Measurements from ENCODE around the gene ARIH1. TPM values are rescaled to one million over a fixed set of nuclear protein-coding genes. Genes with fewer than 3 reads are reported as not detected.

Gene ARIH1
- total RNA-seq, 1 donor: 37.6 TPM

DNA sequence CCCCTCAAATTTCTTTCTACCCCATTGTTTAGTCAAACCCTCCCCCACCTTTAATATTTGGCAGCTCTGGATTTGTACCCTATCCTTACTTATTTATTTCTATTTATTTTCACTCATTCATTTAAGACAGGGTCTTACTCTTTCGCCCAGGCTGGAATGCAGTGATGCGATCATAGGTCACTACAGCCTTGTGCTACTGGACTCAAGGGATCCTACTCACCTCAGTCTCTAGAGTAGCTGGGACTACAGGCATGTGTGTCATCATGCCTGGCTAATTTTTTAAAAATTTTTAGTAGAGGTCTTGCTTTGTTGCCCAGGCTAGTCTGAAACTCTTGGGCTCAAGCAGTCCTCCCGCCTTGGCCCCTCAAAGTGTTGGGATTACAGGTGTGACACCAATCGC is 35.4 kb downstream of the ARIH1 start:
- TF ChIP-seq, protein P1, sequence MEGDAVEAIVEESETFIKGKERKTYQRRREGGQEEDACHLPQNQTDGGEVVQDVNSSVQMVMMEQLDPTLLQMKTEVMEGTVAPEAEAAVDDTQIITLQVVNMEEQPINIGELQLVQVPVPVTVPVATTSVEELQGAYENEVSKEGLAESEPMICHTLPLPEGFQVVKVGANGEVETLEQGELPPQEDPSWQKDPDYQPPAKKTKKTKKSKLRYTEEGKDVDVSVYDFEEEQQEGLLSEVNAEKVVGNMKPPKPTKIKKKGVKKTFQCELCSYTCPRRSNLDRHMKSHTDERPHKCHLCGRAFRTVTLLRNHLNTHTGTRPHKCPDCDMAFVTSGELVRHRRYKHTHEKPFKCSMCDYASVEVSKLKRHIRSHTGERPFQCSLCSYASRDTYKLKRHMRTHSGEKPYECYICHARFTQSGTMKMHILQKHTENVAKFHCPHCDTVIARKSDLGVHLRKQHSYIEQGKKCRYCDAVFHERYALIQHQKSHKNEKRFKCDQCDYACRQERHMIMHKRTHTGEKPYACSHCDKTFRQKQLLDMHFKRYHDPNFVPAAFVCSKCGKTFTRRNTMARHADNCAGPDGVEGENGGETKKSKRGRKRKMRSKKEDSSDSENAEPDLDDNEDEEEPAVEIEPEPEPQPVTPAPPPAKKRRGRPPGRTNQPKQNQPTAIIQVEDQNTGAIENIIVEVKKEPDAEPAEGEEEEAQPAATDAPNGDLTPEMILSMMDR (IDR thresholded peaks at IDR 0.05; ENCODE audit: insufficient read depth, low read depth, low read length): no peak
- H3K4me3 ChIP-seq (ENCODE audit: low read depth, low read length): no peak overlapping the region
- DNase-seq (ENCODE audit: low read depth): no peak

DNA sequence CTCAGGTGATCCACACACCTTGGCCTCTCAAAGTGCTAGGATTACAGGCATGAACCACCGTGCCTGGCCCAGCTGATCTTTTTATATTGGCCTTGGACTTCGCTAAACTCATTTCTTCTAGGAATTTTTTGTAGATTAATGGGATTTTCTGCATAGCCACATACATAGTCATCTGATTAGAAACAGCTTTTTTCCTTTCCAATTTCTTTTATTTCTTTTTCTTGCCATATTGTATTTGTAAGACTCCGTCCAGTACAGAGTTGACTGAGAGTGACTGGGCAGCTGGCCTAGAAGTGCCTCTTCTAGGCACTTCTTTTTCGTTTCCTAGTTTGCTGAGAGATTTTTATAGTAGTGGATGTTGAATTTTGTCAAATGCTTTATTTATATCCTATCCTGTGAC is 37.4 kb downstream of the ARIH1 start:
- TF ChIP-seq, protein P1 (IDR thresholded peaks at IDR 0.05; ENCODE audit: insufficient read depth, low read depth, low read length): no peak
- DNase-seq (ENCODE audit: low read depth): no peak
- no peak overlapping the region for H3K4me3 ChIP-seq (ENCODE audit: low read depth, low read length)

DNA sequence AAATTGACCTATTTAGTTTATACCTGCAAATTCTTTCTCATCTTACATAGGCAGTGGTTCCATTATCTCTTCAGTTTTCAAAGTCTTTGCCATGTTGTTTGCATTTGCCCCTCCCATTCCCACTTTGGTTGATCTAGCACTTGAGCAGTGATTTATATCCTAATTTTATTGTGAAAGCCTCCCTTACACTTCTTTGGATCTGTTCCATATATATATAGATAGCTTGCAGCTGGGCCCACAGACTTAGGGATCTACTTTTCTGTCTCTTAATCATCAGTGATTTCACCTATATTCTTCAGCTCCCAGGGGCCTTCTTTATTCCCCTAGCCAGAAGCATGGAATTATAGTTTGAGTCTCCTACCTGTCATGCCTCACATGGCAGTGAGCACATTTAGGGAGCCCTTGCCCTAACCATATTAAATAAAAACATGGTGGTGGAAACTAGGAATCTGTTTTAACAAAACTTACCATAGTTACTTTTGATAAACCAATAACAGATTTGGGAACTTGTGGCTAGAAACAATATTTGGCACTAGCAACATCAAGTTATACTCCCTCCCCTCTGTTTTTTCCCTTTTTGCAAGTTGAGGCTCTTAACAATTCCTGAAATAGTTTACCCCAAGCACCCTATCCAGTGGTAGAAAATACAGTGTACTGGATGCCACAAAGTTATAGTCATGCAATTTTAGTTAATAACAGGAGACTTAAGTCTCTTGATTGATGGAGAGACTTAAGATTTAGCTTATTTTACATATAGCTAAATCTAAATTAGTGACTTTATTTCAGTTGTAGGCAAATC is 41.7 kb downstream of the ARIH1 start:
- H3K4me3 ChIP-seq (ENCODE audit: low read depth, low read length): no peak overlapping the region
- TF ChIP-seq, protein P1 (IDR thresholded peaks at IDR 0.05; ENCODE audit: insufficient read depth, low read depth, low read length): no peak
- DNase-seq (ENCODE audit: low read depth): peak; percentile 52

DNA sequence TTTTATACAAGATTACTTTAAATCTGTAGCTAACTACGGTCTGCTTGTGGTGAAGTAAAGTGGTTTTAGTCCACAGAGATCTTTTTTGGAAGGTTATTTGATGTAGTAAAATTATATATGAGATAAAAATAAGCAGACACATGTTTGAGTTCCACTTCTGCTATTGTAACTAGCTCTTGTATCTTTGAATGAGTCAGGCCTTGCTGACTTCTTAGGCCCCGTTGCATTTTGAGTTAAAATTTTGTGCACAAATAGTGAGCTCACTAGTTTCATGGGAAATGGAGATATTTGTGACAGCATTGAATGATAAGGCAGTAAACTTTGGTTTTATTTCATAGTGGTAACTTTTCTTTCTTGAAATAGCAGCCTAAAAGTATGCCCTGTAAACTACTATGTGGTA is 42.6 kb downstream of the ARIH1 start:
- H3K4me3 ChIP-seq (ENCODE audit: low read depth, low read length): no peak overlapping the region
- TF ChIP-seq, protein P1 (IDR thresholded peaks at IDR 0.05; ENCODE audit: insufficient read depth, low read depth, low read length): no peak
- DNase-seq (ENCODE audit: low read depth): no peak

DNA sequence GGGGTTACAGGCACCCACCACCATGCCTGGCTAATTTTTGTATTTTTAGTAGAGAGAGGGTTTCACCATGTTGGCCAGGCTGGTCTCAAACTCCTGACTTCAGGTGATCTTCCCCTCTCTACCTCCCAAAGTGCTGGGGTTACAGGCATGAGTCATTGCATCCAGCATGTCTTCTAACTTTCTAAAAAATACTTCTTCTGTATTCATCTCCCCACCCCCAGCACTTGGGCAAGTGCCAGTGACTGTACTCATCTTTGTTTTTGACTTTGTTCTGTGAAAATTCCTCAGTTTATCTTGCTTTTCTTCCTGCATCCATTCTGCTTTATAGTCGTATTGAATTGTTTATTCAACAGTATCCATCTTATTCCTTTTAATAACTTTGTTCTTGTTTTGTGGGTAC is 47.6 kb downstream of the ARIH1 start:
- no peak overlapping the region for H3K4me3 ChIP-seq (ENCODE audit: low read depth, low read length)
- peak; percentile 26 for DNase-seq (ENCODE audit: low read depth)
- TF ChIP-seq, protein P1 (IDR thresholded peaks at IDR 0.05; ENCODE audit: insufficient read depth, low read depth, low read length): no peak

DNA sequence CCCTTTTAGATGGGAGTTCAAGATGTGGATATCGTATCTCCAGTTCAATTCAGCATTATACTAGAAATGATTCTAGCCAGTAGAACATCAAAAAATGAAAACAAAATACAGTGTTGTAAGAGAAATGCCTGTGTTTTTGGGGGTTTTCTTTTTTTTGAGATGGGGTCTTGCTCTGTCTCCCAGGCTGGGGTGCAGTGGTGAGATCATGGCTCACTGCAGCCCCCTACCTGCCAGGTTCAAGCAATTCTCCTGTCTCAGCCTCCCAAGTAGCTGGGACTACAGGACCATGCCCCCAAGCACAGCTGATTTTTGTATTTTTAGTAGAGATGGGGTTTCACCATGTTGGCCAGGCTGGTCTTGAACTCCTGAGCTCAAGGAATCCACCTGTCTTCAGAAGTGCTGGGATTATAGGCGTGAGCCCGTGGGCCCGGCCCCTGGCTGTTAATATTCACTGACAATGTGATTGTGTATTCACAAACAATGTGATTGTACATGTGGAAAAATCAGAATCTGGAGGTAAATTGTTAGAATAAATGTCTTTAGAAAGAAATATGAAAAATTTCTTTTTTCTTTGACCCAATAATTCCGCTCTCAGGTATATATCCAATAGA is 59.0 kb downstream of the ARIH1 start:
- H3K4me3 ChIP-seq (ENCODE audit: low read depth, low read length): no peak overlapping the region
- DNase-seq (ENCODE audit: low read depth): no peak
- TF ChIP-seq, protein P1 (IDR thresholded peaks at IDR 0.05; ENCODE audit: insufficient read depth, low read depth, low read length): peak; percentile 52
